Astrocyte (in vitro differentiated cells and primary cell): ENCODE measurements around the gene WDR89. TPM values are rescaled to one million over a fixed set of nuclear protein-coding genes. Genes with fewer than 3 reads are reported as not detected.

Source experiments
- DNase-seq: peaks from one replicate; pipeline ENCODE4 v3.0.0-alpha.2; 2010; ENCODE audit warnings: low read depth
- FAIRE-seq: peaks from 2 replicates; lab custom pipeline; 2011; peaks lifted over from hg19 to GRCh38; lab: Jason Lieb, UNC
- H2AFZ ChIP-seq: 2 replicates; pipeline ENCODE4 v1.6.0; 2012; ENCODE audit warnings: low read depth, low read length, inconsistent platforms
- H3K27ac ChIP-seq: 2 replicates; pipeline ENCODE4 v1.5.1; 2011; ENCODE audit warnings: low read depth, low read length, inconsistent platforms
- H3K27me3 ChIP-seq: 2 replicates; pipeline ENCODE4 v1.6.0; 2011; ENCODE audit warnings: low read length, inconsistent platforms; ENCODE audit not compliant: insufficient read depth
- H3K36me3 ChIP-seq: 2 replicates; pipeline ENCODE4 v1.5.1; 2011; ENCODE audit warnings: low read length, inconsistent platforms; ENCODE audit not compliant: insufficient read depth
- H3K4me1 ChIP-seq: 2 replicates; pipeline ENCODE4 v1.5.1; 2011; ENCODE audit warnings: low read length, inconsistent platforms; ENCODE audit not compliant: insufficient read depth
- H3K4me2 ChIP-seq: 2 replicates; pipeline ENCODE4 v1.6.0; 2012; ENCODE audit warnings: low read length, inconsistent platforms
- H3K4me3 ChIP-seq: 2 replicates; pipeline ENCODE4 v1.5.1; 2011; ENCODE audit warnings: low read depth, mild to moderate bottlenecking, low read length, inconsistent platforms; ENCODE audit not compliant: insufficient read depth
- H3K79me2 ChIP-seq: 2 replicates; pipeline ENCODE4 v1.6.0; 2012; ENCODE audit warnings: mild to moderate bottlenecking, low read length, inconsistent platforms; ENCODE audit not compliant: insufficient read depth
- H3K9ac ChIP-seq: 2 replicates; pipeline ENCODE4 v1.6.0; 2012; ENCODE audit warnings: mild to moderate bottlenecking, low read length, inconsistent platforms
- H3K9me3 ChIP-seq: 2 replicates; pipeline ENCODE4 v1.5.1; 2012; ENCODE audit warnings: low read depth, mild to moderate bottlenecking, low read length, inconsistent platforms; ENCODE audit not compliant: insufficient read depth
- H4K20me1 ChIP-seq: 2 replicates; pipeline ENCODE4 v1.6.0; 2012; ENCODE audit warnings: low read length, inconsistent platforms; ENCODE audit not compliant: insufficient read depth
- H3K27ac Mint-ChIP-seq: one replicate; pipeline ENCODE4 v1.8.0; 2021; ENCODE audit warnings: mild to moderate bottlenecking, mixed read lengths; ENCODE audit not compliant: unreplicated experiment
- H3K27me3 Mint-ChIP-seq: one replicate; pipeline ENCODE4 v1.8.0; 2021; ENCODE audit warnings: low read depth, mixed read lengths; ENCODE audit not compliant: unreplicated experiment
- H3K36me3 Mint-ChIP-seq: one replicate; pipeline ENCODE4 v1.8.0; 2021; ENCODE audit warnings: low read depth, mixed read lengths; ENCODE audit not compliant: unreplicated experiment
- H3K4me1 Mint-ChIP-seq: one replicate; pipeline ENCODE4 v1.8.0; 2021; ENCODE audit warnings: low read depth, mixed read lengths; ENCODE audit not compliant: unreplicated experiment
- H3K4me3 Mint-ChIP-seq: one replicate; pipeline ENCODE4 v1.8.0; 2021; ENCODE audit warnings: mild to moderate bottlenecking, moderate library complexity, mixed read lengths; ENCODE audit not compliant: unreplicated experiment
- H3K9me3 Mint-ChIP-seq: one replicate; pipeline ENCODE4 v1.8.0; 2021; ENCODE audit warnings: mild to moderate bottlenecking, mixed read lengths; ENCODE audit not compliant: unreplicated experiment
- EZH2 ChIP-seq: IDR thresholded peaks from 2 replicates; pipeline ENCODE4 v1.6.1; 2012; ENCODE audit warnings: mild to moderate bottlenecking, low read length, inconsistent platforms; ENCODE audit not compliant: insufficient read depth
- total RNA-seq: library from RNA; stranded (reverse); gene quantifications from 2 replicates; pipeline ENCODE4 v1.2.1, GENCODE V29; 2021
- TF ChIP-seq, protein P1 (sequence below): IDR thresholded peaks from 2 replicates; pipeline ENCODE4 v1.5.1; 2011; ENCODE audit warnings: low read depth, mild to moderate bottlenecking, inconsistent platforms, low read length, moderate library complexity; ENCODE audit not compliant: insufficient read depth

Gene WDR89
- total RNA-seq, 1 donor from 2014 or later, result 15.0 TPM

DNA sequence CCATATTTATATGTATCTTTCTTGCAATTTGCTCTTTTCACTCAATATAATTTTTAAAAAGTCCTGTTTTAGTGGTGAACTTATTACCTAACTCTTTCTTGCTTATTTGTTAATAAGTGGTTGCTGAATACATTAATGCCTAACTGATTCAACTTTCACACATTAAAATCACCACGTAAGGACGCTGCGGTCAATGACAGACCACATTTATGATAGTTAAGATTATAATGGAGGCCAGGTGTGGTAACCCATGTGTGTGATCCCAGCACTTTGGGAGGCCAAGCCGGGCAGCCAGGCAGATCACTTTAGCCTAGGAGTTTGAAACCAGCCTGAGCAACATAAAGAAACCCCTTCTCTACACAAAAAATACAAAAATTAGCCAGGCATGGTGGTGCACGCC, 37.0 kb downstream of the WDR89 start:
- no peak overlapping the region for H3K27ac Mint-ChIP-seq
- H3K27me3 Mint-ChIP-seq, result no peaks in the 10 kb centered on the region
- Histone ChIP-seq H3K4me2 (no peak overlapping the region), H3K9ac (no peak overlapping the region), H3K79me2 (no peaks in the 10 kb centered on the region), H4K20me1 (peaks cover 8% of the 10 kb centered on the region), H3K27ac (no peak overlapping the region), H3K9me3 (no peaks in the 10 kb centered on the region), H3K4me3 (no peak overlapping the region), H2AFZ (no peak overlapping the region), H3K27me3 (no peaks in the 10 kb centered on the region), H3K4me1 (no peaks in the 10 kb centered on the region), H3K36me3 (peaks cover 2% of the 10 kb centered on the region)
- no peaks in the 10 kb centered on the region for H3K9me3 Mint-ChIP-seq
- FAIRE-seq (no peak), DNase-seq (no peak)
- no peak overlapping the region for H3K4me3 Mint-ChIP-seq
- peaks cover 4% of the 10 kb centered on the region for H3K36me3 Mint-ChIP-seq
- H3K4me1 Mint-ChIP-seq, result no peaks in the 10 kb centered on the region
- no peak for TF ChIP-seq EZH2
- TF ChIP-seq, protein P1, sequence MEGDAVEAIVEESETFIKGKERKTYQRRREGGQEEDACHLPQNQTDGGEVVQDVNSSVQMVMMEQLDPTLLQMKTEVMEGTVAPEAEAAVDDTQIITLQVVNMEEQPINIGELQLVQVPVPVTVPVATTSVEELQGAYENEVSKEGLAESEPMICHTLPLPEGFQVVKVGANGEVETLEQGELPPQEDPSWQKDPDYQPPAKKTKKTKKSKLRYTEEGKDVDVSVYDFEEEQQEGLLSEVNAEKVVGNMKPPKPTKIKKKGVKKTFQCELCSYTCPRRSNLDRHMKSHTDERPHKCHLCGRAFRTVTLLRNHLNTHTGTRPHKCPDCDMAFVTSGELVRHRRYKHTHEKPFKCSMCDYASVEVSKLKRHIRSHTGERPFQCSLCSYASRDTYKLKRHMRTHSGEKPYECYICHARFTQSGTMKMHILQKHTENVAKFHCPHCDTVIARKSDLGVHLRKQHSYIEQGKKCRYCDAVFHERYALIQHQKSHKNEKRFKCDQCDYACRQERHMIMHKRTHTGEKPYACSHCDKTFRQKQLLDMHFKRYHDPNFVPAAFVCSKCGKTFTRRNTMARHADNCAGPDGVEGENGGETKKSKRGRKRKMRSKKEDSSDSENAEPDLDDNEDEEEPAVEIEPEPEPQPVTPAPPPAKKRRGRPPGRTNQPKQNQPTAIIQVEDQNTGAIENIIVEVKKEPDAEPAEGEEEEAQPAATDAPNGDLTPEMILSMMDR, result no peak

DNA sequence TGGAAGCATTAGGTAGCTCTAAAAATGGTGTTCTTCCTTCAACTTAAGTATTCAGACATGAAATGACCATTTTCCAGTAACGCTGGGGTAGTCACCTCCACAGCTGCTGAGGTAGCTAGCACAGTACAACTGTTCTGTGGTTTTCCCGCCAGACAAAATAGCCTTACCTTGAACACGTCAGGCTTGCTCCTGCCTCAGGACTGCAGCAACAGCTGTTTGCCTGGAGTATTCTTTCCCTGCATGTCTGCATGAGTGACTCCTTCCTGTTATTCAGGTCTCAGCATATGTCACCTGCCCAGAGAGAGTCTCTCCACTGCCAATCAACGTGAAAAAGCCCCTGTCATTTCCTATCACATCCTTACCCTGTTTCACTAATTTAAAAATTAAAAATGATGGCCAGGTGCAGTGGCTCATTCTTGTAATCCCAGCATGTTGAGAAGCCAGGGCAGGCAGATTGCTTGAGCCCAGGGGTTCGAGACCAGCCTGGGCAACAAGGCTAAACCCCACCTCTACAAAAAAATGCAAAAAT, 37.9 kb downstream of the WDR89 start:
- H3K9me3 Mint-ChIP-seq, result no peaks in the 10 kb centered on the region
- Histone ChIP-seq H3K79me2 (no peaks in the 10 kb centered on the region), H3K27ac (no peak overlapping the region), H3K4me3 (no peak overlapping the region), H3K9ac (no peak overlapping the region), H3K4me1 (no peaks in the 10 kb centered on the region), H3K4me2 (no peak overlapping the region), H3K27me3 (no peaks in the 10 kb centered on the region), H2AFZ (no peak overlapping the region), H3K9me3 (no peaks in the 10 kb centered on the region), H4K20me1 (peaks cover 11% of the 10 kb centered on the region), H3K36me3 (peaks cover 7% of the 10 kb centered on the region)
- H3K27me3 Mint-ChIP-seq, result no peaks in the 10 kb centered on the region
- no peaks in the 10 kb centered on the region for H3K4me1 Mint-ChIP-seq
- H3K27ac Mint-ChIP-seq, result no peak overlapping the region
- H3K4me3 Mint-ChIP-seq, result no peak overlapping the region
- FAIRE-seq, result no peak
- H3K36me3 Mint-ChIP-seq, result peaks cover 9% of the 10 kb centered on the region
- DNase-seq, result no peak
- TF ChIP-seq, protein P1, result no peak
- TF ChIP-seq EZH2, result no peak

DNA sequence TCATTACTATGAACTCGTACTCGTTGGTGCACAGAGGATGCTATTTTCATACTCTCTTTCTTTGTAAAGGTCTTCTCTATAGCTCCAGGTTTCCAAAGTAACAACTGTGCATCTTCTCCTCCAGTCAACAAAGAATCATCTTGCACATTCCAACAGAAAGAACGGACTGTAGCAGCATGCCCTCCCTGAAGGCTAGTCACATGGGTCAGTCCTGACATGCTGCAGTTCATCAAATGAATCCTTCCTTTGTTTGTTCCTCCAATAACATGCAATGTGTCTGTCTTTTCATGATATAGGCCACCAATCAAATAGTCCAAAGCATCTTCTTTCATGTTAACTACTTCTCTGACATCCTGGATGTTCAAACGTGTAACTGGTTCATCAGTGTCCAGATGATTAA, 42.9 kb downstream of the WDR89 start:
- Histone ChIP-seq H3K9me3 (peaks cover 14% of the 10 kb centered on the region), H3K36me3 (peaks cover 7% of the 10 kb centered on the region), H3K79me2 (no peaks in the 10 kb centered on the region), H3K9ac (no peak overlapping the region), H3K4me3 (no peak overlapping the region), H3K27ac (no peak overlapping the region), H2AFZ (no peak overlapping the region), H3K4me1 (no peaks in the 10 kb centered on the region), H4K20me1 (peaks cover 4% of the 10 kb centered on the region), H3K4me2 (no peak overlapping the region), H3K27me3 (no peaks in the 10 kb centered on the region)
- FAIRE-seq (no peak), DNase-seq (no peak)
- Mint-ChIP-seq H3K27ac (no peak overlapping the region), H3K4me3 (no peak overlapping the region), H3K9me3 (peaks cover 12% of the 10 kb centered on the region), H3K36me3 (peaks cover 35% of the 10 kb centered on the region), H3K27me3 (no peaks in the 10 kb centered on the region), H3K4me1 (no peaks in the 10 kb centered on the region)
- TF ChIP-seq EZH2, result no peak
- TF ChIP-seq, protein P1, result no peak
